SK-N-SH treated with all-trans-retinoic acid at 6 μM for 48 hours (cell line): ENCODE measurements around the gene BIRC5.

Experiments used
- RARB ChIP-seq: fragments of 250-450 bp; sonication (Bioruptor Pico); IDR thresholded peaks from 2 replicates; pipeline ENCODE4 v1.8.0; 2021; ENCODE audit warnings: mild to moderate bottlenecking, moderate library complexity
- TCF4 ChIP-seq: fragments of 250-450 bp; sonication (Bioruptor Pico); IDR thresholded peaks from 2 replicates; pipeline ENCODE4 v1.8.0; 2021; ENCODE audit warnings: mild to moderate bottlenecking, moderate library complexity, borderline replicate concordance
- ZNF8 ChIP-seq: fragments of 450-650 bp; formaldehyde crosslinking; IDR thresholded peaks from 2 replicates; pipeline ENCODE4 v1.5.0; 2020; ENCODE audit warnings: mild to moderate bottlenecking, moderate library complexity

- TF ChIP-seq TCF4 (no peak), RARB (no peak), ZNF8 (CRISPR knock-in tag) (no peak)
Observed at GRCh38 chr17:78248051-78248914, 34.2 kb downstream of the BIRC5 start.
